CD14-positive monocyte (primary cell): Measurements from ENCODE around the gene ZNF865. TPM values are rescaled to one million over a fixed set of nuclear protein-coding genes. Genes with fewer than 3 reads are reported as not detected.

Source experiments
- DNase-seq, 3 donors: peaks; one replicate each; pipeline ENCODE4 v3.0.0-alpha.2; 2011 to 2022
- H2AFZ ChIP-seq: 2 replicates; pipeline ENCODE4 v1.6.0; 2012; ENCODE audit warnings: mild to moderate bottlenecking, low read depth, low read length, inconsistent platforms; ENCODE audit not compliant: insufficient read depth, poor library complexity, severe bottlenecking
- H3K27ac ChIP-seq, 2 donors: 1 replicate in 1 of 2; 2 replicates in 1 of 2; pipeline ENCODE4 v1.5.1; 2012 to 2013; ENCODE audit warnings: low read length in 2 of 2, control low read depth in 1 of 2, inconsistent platforms in 1 of 2, low read depth in 1 of 2, mild to moderate bottlenecking in 1 of 2
- H3K27me3 ChIP-seq, 2 donors: one replicate each; pipeline versions ENCODE4 v1.6.0 to v1.6.1; 2011 to 2013; ENCODE audit warnings: low read length in 2 of 2; ENCODE audit not compliant: control insufficient read depth in 2 of 2, insufficient read depth in 2 of 2
- H3K36me3 ChIP-seq, 2 donors: replicated peaks in 1 of 2; 1 replicate in 1 of 2; 2 replicates in 1 of 2; pipeline versions ENCODE4 v1.5.1 to v1.6.1; 2012 to 2013; ENCODE audit warnings: low read length in 2 of 2, control low read depth in 1 of 2, inconsistent platforms in 1 of 2, mild to moderate bottlenecking in 1 of 2; ENCODE audit not compliant: insufficient read depth in 2 of 2, control insufficient read depth in 1 of 2
- H3K4me1 ChIP-seq, 2 donors: 1 replicate in 1 of 2; 2 replicates in 1 of 2; pipeline versions ENCODE4 v1.5.1 to v1.6.1; 2012 to 2013; ENCODE audit warnings: low read length in 2 of 2, control low read depth in 1 of 2, inconsistent platforms in 1 of 2, mild to moderate bottlenecking in 1 of 2, moderate library complexity in 1 of 2; ENCODE audit not compliant: insufficient read depth in 2 of 2, control insufficient read depth in 1 of 2
- H3K4me2 ChIP-seq: replicated peaks from 2 replicates; pipeline ENCODE3; 2012; ENCODE audit warnings: low read length, moderate library complexity, mild to moderate bottlenecking; ENCODE audit not compliant: poor library complexity, severe bottlenecking; ENCODE audit errors: extremely low read depth
- H3K4me3 ChIP-seq, 3 experiments: fragments of 200-600 bp in 1 of 3; sonication (generic) in 1 of 3; replicated peaks in 1 of 3; 1 replicate in 2 of 3; 2 replicates in 1 of 3; pipeline ENCODE4 v1.5.1; 2011 to 2013; ENCODE audit warnings: low read length in 3 of 3, mild to moderate bottlenecking in 3 of 3, control low read depth in 2 of 3, low read depth in 2 of 3, inconsistent platforms in 1 of 3, moderate library complexity in 1 of 3
- H3K79me2 ChIP-seq: 2 replicates; pipeline ENCODE4 v1.6.0; 2012; ENCODE audit warnings: mild to moderate bottlenecking, control low read depth, inconsistent platforms, low read length, moderate library complexity; ENCODE audit not compliant: insufficient read depth
- H3K9ac ChIP-seq: 2 replicates; pipeline ENCODE4 v1.6.0; 2017; ENCODE audit warnings: low read length, mild to moderate bottlenecking; ENCODE audit not compliant: insufficient read depth, poor library complexity, severe bottlenecking
- H3K9me3 ChIP-seq, 2 donors: replicated peaks in 1 of 2; 1 replicate in 1 of 2; 2 replicates in 1 of 2; pipeline versions ENCODE4 v1.5.1 to v1.6.1; 2012 to 2013; ENCODE audit warnings: low read length in 2 of 2, control low read depth in 1 of 2; ENCODE audit not compliant: control insufficient read depth in 1 of 2, insufficient read depth in 1 of 2
- H4K20me1 ChIP-seq: 2 replicates; pipeline ENCODE4 v1.6.0; 2012; ENCODE audit warnings: mild to moderate bottlenecking, low read length, control low read depth, moderate library complexity; ENCODE audit not compliant: insufficient read depth
- H3K27ac Mint-ChIP-seq, 7 donors: one replicate each; pipeline ENCODE4 v1.8.0; 2020; ENCODE audit warnings: mild to moderate bottlenecking in 7 of 7, mixed read lengths in 7 of 7, moderate library complexity in 6 of 7, inconsistent platforms in 2 of 7
- H3K27me3 Mint-ChIP-seq, 3 donors: one replicate each; pipeline ENCODE4 v1.8.0; 2021 to 2022; ENCODE audit warnings: low read depth in 3 of 3, mild to moderate bottlenecking in 3 of 3, mixed read lengths in 3 of 3, moderate library complexity in 3 of 3, inconsistent platforms in 1 of 3
- H3K36me3 Mint-ChIP-seq, 2 donors: one replicate each; pipeline ENCODE4 v1.8.0; 2020; ENCODE audit warnings: mixed read lengths in 2 of 2, inconsistent platforms in 1 of 2, mild to moderate bottlenecking in 1 of 2
- H3K4me1 Mint-ChIP-seq: one replicate; pipeline ENCODE4 v1.8.0; 2020; ENCODE audit warnings: mild to moderate bottlenecking, mixed read lengths
- H3K4me3 Mint-ChIP-seq, 2 donors: one replicate each; pipeline ENCODE4 v1.8.0; 2020; ENCODE audit warnings: mild to moderate bottlenecking in 2 of 2, mixed read lengths in 2 of 2, moderate library complexity in 1 of 2
- H3K9me3 Mint-ChIP-seq, 7 donors: one replicate each; pipeline ENCODE4 v1.8.0; 2020 to 2022; ENCODE audit warnings: mixed read lengths in 7 of 7, mild to moderate bottlenecking in 6 of 7, moderate library complexity in 6 of 7, inconsistent platforms in 2 of 7
- CTCF ChIP-seq: fragments of 200-600 bp; IDR thresholded peaks from one replicate; pipeline ENCODE4 v1.8.0; 2022; ENCODE audit warnings: antibody characterized with exemption, mild to moderate bottlenecking
- WGBS: methylation state at CpG from one replicate; pipeline ENCODE4 v1.1.5; 2013; ENCODE audit warnings: missing lambda C conversion rate; ENCODE audit not compliant: insufficient coverage; 5-methylcytosine and 5-hydroxymethylcytosine counted together
- intact Hi-C, 2 donors: fragments of 100-400 bp; cut with micrococcal nuclease; formaldehyde crosslinking; loops; one replicate each; pipeline versions ENCODE4 v1.15.0 to v1.15.1; 2023
- polyA plus RNA-seq, 3 donors: library from polyadenylated mRNA; depleted of rRNA in 1 of 3; unstranded in 2 of 3; stranded (reverse) in 1 of 3; fragments of 300-500 nt in 2 of 3; fragments of >200 nt in 1 of 3; fragmentation: Illumina TruSeq in 2 of 3; gene quantifications; 1 replicate in 2 of 3; 2 replicates in 1 of 3; pipeline ENCODE4 v1.2.3, GENCODE V29; 2012 to 2021

Gene ZNF865
- polyA plus RNA-seq, 3 donors: 0.03 to 6.0 (median 0.07) TPM

GRCh38 chr19:55613396-55613795, 7.9 kb downstream of the ZNF865 start:
- Histone ChIP-seq H3K36me3 (peaks cover 20 to 44% of the 10 kb centered on the region in 2 donors), H3K4me1 (peaks cover 27 to 31% of the 10 kb centered on the region in 2 donors), H3K4me2 (no peak overlapping the region), H3K27ac (no peak overlapping the region), H3K9ac (no peak overlapping the region), H2AFZ (no peak overlapping the region), H4K20me1 (peaks cover 47% of the 10 kb centered on the region), H3K79me2 (peaks cover 67% of the 10 kb centered on the region), H3K27me3 (no peaks in the 10 kb centered on the region), H3K4me3 (no peak overlapping the region), H3K9me3 (no peaks in the 10 kb centered on the region)
- Mint-ChIP-seq H3K27ac (no peak overlapping the region), H3K4me1 (peaks cover 53% of the 10 kb centered on the region), H3K4me3 (no peak overlapping the region), H3K27me3 (no peaks in the 10 kb centered on the region), H3K9me3 (peaks cover 0 to 2% (median 0%) of the 10 kb centered on the region in 7 donors), H3K36me3 (peaks cover 39 to 63% of the 10 kb centered on the region in 2 donors)
- over 99% methylated on average over 20 of the region's 27 CpGs for WGBS
- no peak for TF ChIP-seq CTCF
- no peak for DNase-seq
- intact Hi-C loops: no loop called here

- Histone ChIP-seq H2AFZ (no peak overlapping the region), H3K4me1 (peaks cover 35 to 38% of the 10 kb centered on the region in 2 donors), H3K4me2 (no peak overlapping the region), H3K79me2 (peaks cover 60% of the 10 kb centered on the region), H3K27me3 (no peaks in the 10 kb centered on the region), H3K9ac (no peak overlapping the region), H3K27ac (no peak overlapping the region), H3K9me3 (no peaks in the 10 kb centered on the region), H3K36me3 (peaks cover 20 to 43% of the 10 kb centered on the region in 2 donors), H3K4me3 (no peak overlapping the region), H4K20me1 (peaks cover 41% of the 10 kb centered on the region)
- no peak for TF ChIP-seq CTCF
- peaks cover 0 to 2% (median 0%) of the 10 kb centered on the region in 7 donors for H3K9me3 Mint-ChIP-seq
- H3K36me3 Mint-ChIP-seq: peaks cover 36 to 58% of the 10 kb centered on the region in 2 donors
- no peaks in the 10 kb centered on the region for H3K27me3 Mint-ChIP-seq
- no peak overlapping the region for H3K27ac Mint-ChIP-seq
- H3K4me1 Mint-ChIP-seq: peaks cover 55% of the 10 kb centered on the region
- WGBS: 96% methylated on average over 70 of the region's 75 CpGs
- H3K4me3 Mint-ChIP-seq: no peak overlapping the region
- DNase-seq: no peak
- intact Hi-C loops: no loop called here
Measured at GRCh38 chr19:55613930-55614710, 8.7 kb downstream of the ZNF865 start.
